Endothelial cell of umbilical vein (primary cell): ENCODE measurements around the gene PDE3A. TPM values are rescaled to one million over a fixed set of nuclear protein-coding genes. Genes with fewer than 3 reads are reported as not detected.

Experiments used
- BruUV-seq: library from RNA; stranded (reverse); fragments of 400-500 nt; replicated peaks from 2 replicates; lab custom pipeline; 2021; lab: Mats Ljungman, UMichigan
- CTCF ChIA-PET: fragments of 300-600, 350-600 bp; sonication (Branson Sonifier 250); formaldehyde crosslinking; loops from one replicate; lab custom pipeline; 2021; ENCODE audit warnings: antibody characterized with exemption, inconsistent platforms; lab: Charles Lee
- POLR2A ChIA-PET: fragments of 300-600, 350-600 bp; sonication (Branson Sonifier 250); formaldehyde crosslinking; loops from one replicate; lab custom pipeline; 2021; ENCODE audit warnings: antibody characterized with exemption, inconsistent platforms; lab: Charles Lee
- DNase-seq: peaks from one replicate; pipeline ENCODE4 v3.0.0-alpha.2; 2011; ENCODE audit warnings: low read depth, low spot score
- FAIRE-seq: peaks from 2 replicates; lab custom pipeline; 2011; peaks lifted over from hg19 to GRCh38; lab: Jason Lieb, UNC
- H2AFZ ChIP-seq: 2 replicates; pipeline ENCODE4 v1.6.0; 2012; ENCODE audit warnings: low read depth, low read length, control low read depth, inconsistent platforms
- H3K27ac ChIP-seq: 2 replicates; pipeline ENCODE4 v1.5.1; 2011; ENCODE audit warnings: low read depth, mild to moderate bottlenecking, control low read depth, low read length, moderate library complexity; ENCODE audit not compliant: insufficient read depth
- H3K27me3 ChIP-seq, 2 experiments: 2 replicates each; pipeline versions ENCODE4 v1.6.0 to v1.6.1; 2011; ENCODE audit warnings: low read length in 2 of 2, mixed read lengths in 1 of 2; ENCODE audit not compliant: control insufficient read depth in 2 of 2, insufficient read depth in 2 of 2
- H3K36me3 ChIP-seq, 2 experiments: 2 replicates in 1 of 2; 3 replicates in 1 of 2; pipeline ENCODE4 v1.5.1; 2011; ENCODE audit warnings: low read length in 2 of 2, mild to moderate bottlenecking in 1 of 2, moderate library complexity in 1 of 2; ENCODE audit not compliant: control insufficient read depth in 2 of 2, insufficient read depth in 2 of 2; ENCODE audit errors: extremely low read depth in 1 of 2
- H3K4me1 ChIP-seq: 3 replicates; pipeline ENCODE4 v1.5.1; 2011; ENCODE audit warnings: mild to moderate bottlenecking, low read length; ENCODE audit not compliant: control insufficient read depth, insufficient read depth; ENCODE audit errors: extremely low read depth
- H3K4me2 ChIP-seq: 2 replicates; pipeline ENCODE4 v1.6.1; 2011; ENCODE audit warnings: low read length, control low read depth, mixed read lengths; ENCODE audit not compliant: insufficient read depth
- H3K4me3 ChIP-seq, 3 experiments: fragments of 200-600 bp in 1 of 3; sonication (generic), shearing (Covaris generic) in 1 of 3; replicated peaks in 1 of 3; 2 replicates each; pipeline ENCODE4 v1.5.1; 2011 to 2016; ENCODE audit warnings: control low read depth in 3 of 3, low read length in 3 of 3, mild to moderate bottlenecking in 2 of 3, inconsistent platforms in 1 of 3, low read depth in 1 of 3, moderate library complexity in 1 of 3; ENCODE audit not compliant: insufficient read depth in 1 of 3
- H3K79me2 ChIP-seq: 2 replicates; pipeline ENCODE4 v1.6.0; 2012; ENCODE audit warnings: low read length, inconsistent platforms; ENCODE audit not compliant: control insufficient read depth, insufficient read depth
- H3K9ac ChIP-seq: replicated peaks from 2 replicates; pipeline ENCODE3; 2011; ENCODE audit warnings: low read length, control low read depth; ENCODE audit not compliant: insufficient read depth; ENCODE audit errors: extremely low read depth
- H3K9me1 ChIP-seq: replicated peaks from 3 replicates; pipeline ENCODE4 v1.6.0; 2011; ENCODE audit warnings: mild to moderate bottlenecking, low read length; ENCODE audit not compliant: control insufficient read depth, insufficient read depth; ENCODE audit errors: extremely low read depth
- H3K9me3 ChIP-seq: replicated peaks from 2 replicates; pipeline ENCODE4 v1.5.1; 2012; ENCODE audit warnings: low read length, inconsistent platforms; ENCODE audit not compliant: control insufficient read depth, insufficient read depth
- H4K20me1 ChIP-seq: replicated peaks from 2 replicates; pipeline ENCODE3; 2011; ENCODE audit warnings: mild to moderate bottlenecking, low read length; ENCODE audit not compliant: control insufficient read depth, insufficient read depth; ENCODE audit errors: extremely low read depth
- EZH2 ChIP-seq: IDR thresholded peaks from 2 replicates; pipeline ENCODE4 v1.6.1; 2012; ENCODE audit warnings: borderline replicate concordance, low read depth, mild to moderate bottlenecking, moderate library complexity, low read length, inconsistent platforms; ENCODE audit not compliant: severe bottlenecking
- FOS ChIP-seq: IDR thresholded peaks from 2 replicates; pipeline ENCODE4 v1.6.1; 2011; ENCODE audit warnings: mild to moderate bottlenecking, low read length, moderate library complexity, borderline replicate concordance; ENCODE audit not compliant: insufficient read depth
- GATA2 ChIP-seq: IDR thresholded peaks from 2 replicates; pipeline ENCODE4 v1.7.0; 2011; ENCODE audit warnings: low read depth, mild to moderate bottlenecking, moderate library complexity, mixed read lengths, low read length; ENCODE audit not compliant: insufficient read length, insufficient read depth
- JUN ChIP-seq: IDR thresholded peaks from 2 replicates; pipeline ENCODE4 v1.6.1; 2011; ENCODE audit warnings: borderline replicate concordance, low read depth; ENCODE audit not compliant: insufficient read length, insufficient read depth
- MYC ChIP-seq: IDR thresholded peaks from one replicate; pipeline ENCODE4 v1.6.1; 2011; ENCODE audit warnings: mild to moderate bottlenecking, low read depth, low read length
- POLR2A ChIP-seq: IDR thresholded peaks from 2 replicates; pipeline ENCODE4 v1.6.1; 2012; ENCODE audit warnings: low read depth, mild to moderate bottlenecking, control low read depth, low read length
- POLR2AphosphoS5 ChIP-seq: IDR thresholded peaks from 2 replicates; pipeline ENCODE4 v1.6.1; 2012; ENCODE audit warnings: low read depth, mild to moderate bottlenecking, control low read depth, low read length, moderate library complexity; ENCODE audit not compliant: insufficient read depth
- dilution Hi-C: fragments of 300-500 bp; cut with MboI; formaldehyde crosslinking; loops from one replicate; pipeline ENCODE4 v1.15.0; 2019; ENCODE audit warnings: low sequenced_read_pairs; ENCODE audit not compliant: extremely low pct_ligation_motif_present
- intact Hi-C: fragments of 100-400 bp; cut with micrococcal nuclease; formaldehyde crosslinking; loops from one replicate; pipeline ENCODE4 v1.10.0; 2022
- polyA plus RNA-seq, 4 experiments: library from polyadenylated mRNA; depleted of rRNA in 3 of 4; stranded (reverse) in 3 of 4; unstranded in 1 of 4; fragments of >200 nt; gene quantifications; 2 replicates each; pipeline versions ENCODE4 v1.2.1 to v1.2.3, GENCODE V29; 2011 to 2012; ENCODE audit warnings: missing spikeins in 1 of 4
- total RNA-seq: library from RNA; stranded (reverse); gene quantifications from 2 replicates; pipeline ENCODE4 v1.2.3, GENCODE V29; 2021
- TF ChIP-seq, protein P1 (sequence below), 2 donors: IDR thresholded peaks; 1 replicate in 1 of 2; 2 replicates in 1 of 2; pipeline ENCODE4 v1.5.1; 2011; ENCODE audit warnings: low read length in 2 of 2, mild to moderate bottlenecking in 2 of 2, moderate library complexity in 2 of 2, control low read depth in 1 of 2, inconsistent platforms in 1 of 2, low read depth in 1 of 2; ENCODE audit not compliant: insufficient read depth in 1 of 2; ENCODE audit errors: extremely low read depth in 1 of 2
- TF ChIP-seq, protein P2 (sequence below): IDR thresholded peaks from 2 replicates; pipeline ENCODE4 v1.6.1; 2011; ENCODE audit not compliant: insufficient read depth, insufficient read length

The PDE3A gene
- total and polyA plus RNA-seq, 2 donors (not counting 3 experiments of a cell fraction or from before 2014, with no cell fraction given) = 14.0 to 27.4 TPM

DNA sequence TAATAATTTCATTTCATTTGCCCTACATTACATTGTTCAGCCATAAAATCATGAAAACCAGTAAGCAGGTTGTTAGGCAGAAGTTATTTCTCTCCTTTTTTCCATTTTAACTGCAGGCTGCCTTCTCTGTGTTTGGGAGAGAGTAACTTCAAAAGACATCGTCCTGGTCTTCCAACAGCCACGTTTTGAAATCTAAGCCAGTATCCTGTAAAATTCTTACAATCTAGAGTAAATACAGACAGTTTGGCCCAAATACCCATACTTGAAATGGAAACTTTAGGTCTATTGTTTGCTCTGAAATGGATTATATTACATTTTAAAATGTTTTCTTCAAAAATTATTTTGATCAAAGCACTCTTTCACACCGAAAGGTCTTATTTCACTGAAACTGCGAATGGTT, 260.7 kb downstream of the PDE3A start:
- Histone ChIP-seq H3K79me2 (no peaks in the 10 kb centered on the region), H3K27me3 (no peaks in the 10 kb centered on the region), H3K4me2 (peak overlapping the region; percentile 11), H2AFZ (peak overlapping the region; percentile 39), H3K4me1 (peaks cover 11% of the 10 kb centered on the region), H4K20me1 (no peaks in the 10 kb centered on the region), H3K36me3 (peaks cover 0 to 2% of the 10 kb centered on the region in 2 experiments), H3K4me3 (no peak overlapping the region), H3K9ac (no peak overlapping the region), H3K9me1 (no peaks in the 10 kb centered on the region), H3K9me3 (no peaks in the 10 kb centered on the region), H3K27ac (no peak overlapping the region)
- no TSS peak for BruUV-seq
- DNase-seq (no peak), FAIRE-seq (no peak)
- dilution Hi-C loops = no loop called here
- TF ChIP-seq MYC (no peak), FOS (no peak), POLR2AphosphoS5 (no peak), EZH2 (no peak), POLR2A (no peak), GATA2 (no peak), JUN (no peak)
- TF ChIP-seq, protein P1, sequence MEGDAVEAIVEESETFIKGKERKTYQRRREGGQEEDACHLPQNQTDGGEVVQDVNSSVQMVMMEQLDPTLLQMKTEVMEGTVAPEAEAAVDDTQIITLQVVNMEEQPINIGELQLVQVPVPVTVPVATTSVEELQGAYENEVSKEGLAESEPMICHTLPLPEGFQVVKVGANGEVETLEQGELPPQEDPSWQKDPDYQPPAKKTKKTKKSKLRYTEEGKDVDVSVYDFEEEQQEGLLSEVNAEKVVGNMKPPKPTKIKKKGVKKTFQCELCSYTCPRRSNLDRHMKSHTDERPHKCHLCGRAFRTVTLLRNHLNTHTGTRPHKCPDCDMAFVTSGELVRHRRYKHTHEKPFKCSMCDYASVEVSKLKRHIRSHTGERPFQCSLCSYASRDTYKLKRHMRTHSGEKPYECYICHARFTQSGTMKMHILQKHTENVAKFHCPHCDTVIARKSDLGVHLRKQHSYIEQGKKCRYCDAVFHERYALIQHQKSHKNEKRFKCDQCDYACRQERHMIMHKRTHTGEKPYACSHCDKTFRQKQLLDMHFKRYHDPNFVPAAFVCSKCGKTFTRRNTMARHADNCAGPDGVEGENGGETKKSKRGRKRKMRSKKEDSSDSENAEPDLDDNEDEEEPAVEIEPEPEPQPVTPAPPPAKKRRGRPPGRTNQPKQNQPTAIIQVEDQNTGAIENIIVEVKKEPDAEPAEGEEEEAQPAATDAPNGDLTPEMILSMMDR (IDR thresholded peaks at IDR 0.05; ENCODE audit: extremely low read depth in 1 of 2, insufficient read depth in 1 of 2, low read depth in 1 of 2, low read length in 2 of 2) = no peak
- TF ChIP-seq, protein P2, sequence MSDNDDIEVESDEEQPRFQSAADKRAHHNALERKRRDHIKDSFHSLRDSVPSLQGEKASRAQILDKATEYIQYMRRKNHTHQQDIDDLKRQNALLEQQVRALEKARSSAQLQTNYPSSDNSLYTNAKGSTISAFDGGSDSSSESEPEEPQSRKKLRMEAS = no peak
- ChIA-PET POLR2A (no interaction called here), CTCF (no interaction called here)
- intact Hi-C loops = no loop called here
